ENCODE measurements around the gene KPNB1. TPM values are rescaled to one million over a fixed set of nuclear protein-coding genes. Genes with fewer than 3 reads are reported as not detected.

The KPNB1 gene
- total and polyA plus RNA-seq, 4 donors = 40.1 to 258 (median 158) TPM

GRCh38 chr17:47636273-47637030, 13.3 kb upstream of the KPNB1 start:
- TF ChIP-seq, protein P1, sequence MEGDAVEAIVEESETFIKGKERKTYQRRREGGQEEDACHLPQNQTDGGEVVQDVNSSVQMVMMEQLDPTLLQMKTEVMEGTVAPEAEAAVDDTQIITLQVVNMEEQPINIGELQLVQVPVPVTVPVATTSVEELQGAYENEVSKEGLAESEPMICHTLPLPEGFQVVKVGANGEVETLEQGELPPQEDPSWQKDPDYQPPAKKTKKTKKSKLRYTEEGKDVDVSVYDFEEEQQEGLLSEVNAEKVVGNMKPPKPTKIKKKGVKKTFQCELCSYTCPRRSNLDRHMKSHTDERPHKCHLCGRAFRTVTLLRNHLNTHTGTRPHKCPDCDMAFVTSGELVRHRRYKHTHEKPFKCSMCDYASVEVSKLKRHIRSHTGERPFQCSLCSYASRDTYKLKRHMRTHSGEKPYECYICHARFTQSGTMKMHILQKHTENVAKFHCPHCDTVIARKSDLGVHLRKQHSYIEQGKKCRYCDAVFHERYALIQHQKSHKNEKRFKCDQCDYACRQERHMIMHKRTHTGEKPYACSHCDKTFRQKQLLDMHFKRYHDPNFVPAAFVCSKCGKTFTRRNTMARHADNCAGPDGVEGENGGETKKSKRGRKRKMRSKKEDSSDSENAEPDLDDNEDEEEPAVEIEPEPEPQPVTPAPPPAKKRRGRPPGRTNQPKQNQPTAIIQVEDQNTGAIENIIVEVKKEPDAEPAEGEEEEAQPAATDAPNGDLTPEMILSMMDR (IDR thresholded peaks at IDR 0.05; ENCODE audit: control extremely low read depth, extremely low read depth) = no peak
- H3K4me1 ChIP-seq (ENCODE audit: control insufficient read depth in 5 of 5, insufficient read depth in 5 of 5, low read length in 5 of 5) = no peaks in the 10 kb centered on the region
- DNase-seq (no peak), ATAC-seq (ENCODE audit: insufficient read depth, low FRiP score) (no peak)
- 34 to 62% methylated on average over 2 of the region's 2 CpGs for WGBS, 2 donors
- no peaks in the 10 kb centered on the region for H3K27me3 ChIP-seq (ENCODE audit: control insufficient read depth in 3 of 3, insufficient read depth in 3 of 3, low read length in 2 of 3)
- no peak overlapping the region for H3K4me3 ChIP-seq
- H3K27ac ChIP-seq (ENCODE audit: low read depth in 1 of 2, low read length in 1 of 2) = no peak overlapping the region
- no peak overlapping the region for H3K9ac ChIP-seq (ENCODE audit: insufficient read depth in 1 of 2, low read length in 2 of 2)
- H3K9me3 ChIP-seq (ENCODE audit: control insufficient read depth in 4 of 4, insufficient read depth in 3 of 4, low read length in 3 of 4) = no peaks in the 10 kb centered on the region
- peaks cover 0 to 4% (median 4%) of the 10 kb centered on the region in 4 donors for H3K36me3 ChIP-seq (ENCODE audit: control insufficient read depth in 4 of 4, insufficient read depth in 4 of 4, low read length in 4 of 4)

- WGBS, 2 donors = 83 to 92% methylated on average over 5 of the region's 5 CpGs
These were observed 10.8 kb upstream of the KPNB1 start for GRCh38 chr17:47638903-47639302.

DNA sequence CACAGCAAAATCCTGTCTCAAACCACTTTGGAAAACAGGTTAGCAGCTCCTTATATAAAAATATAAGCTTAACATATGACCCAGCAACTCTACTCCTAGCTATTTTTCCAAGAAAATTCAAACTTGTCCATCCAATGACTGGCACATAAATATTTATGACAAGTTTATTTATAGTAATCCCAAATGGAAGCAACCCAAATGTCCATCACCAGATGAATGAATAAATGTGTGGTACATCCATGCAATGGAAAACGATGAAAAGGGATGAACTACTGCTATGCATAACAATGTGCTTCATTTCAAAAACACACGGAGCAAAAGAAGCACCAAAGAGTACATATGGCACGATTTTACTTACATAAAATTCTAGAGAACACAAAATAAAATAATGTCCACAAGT, 9.6 kb upstream of the KPNB1 start:
- Histone ChIP-seq H3K27ac (ENCODE audit: low read depth in 1 of 2, low read length in 1 of 2) (no peak overlapping the region), H3K27me3 (ENCODE audit: control insufficient read depth in 3 of 3, insufficient read depth in 3 of 3, low read length in 2 of 3) (no peaks in the 10 kb centered on the region), H3K36me3 (ENCODE audit: control insufficient read depth in 4 of 4, insufficient read depth in 4 of 4, low read length in 4 of 4) (peaks cover 0 to 4% (median 3%) of the 10 kb centered on the region in 4 donors), H3K9ac (ENCODE audit: insufficient read depth in 1 of 2, low read length in 2 of 2) (no peak overlapping the region), H3K4me3 (no peak overlapping the region), H3K4me1 (ENCODE audit: control insufficient read depth in 5 of 5, insufficient read depth in 5 of 5, low read length in 5 of 5) (no peaks in the 10 kb centered on the region), H3K9me3 (ENCODE audit: control insufficient read depth in 4 of 4, insufficient read depth in 3 of 4, low read length in 3 of 4) (no peaks in the 10 kb centered on the region)
- TF ChIP-seq, protein P1 (IDR thresholded peaks at IDR 0.05; ENCODE audit: control extremely low read depth, extremely low read depth) = no peak
- DNase-seq = no peak
- 76 to 94% methylated on average over 3 of the region's 3 CpGs for WGBS, 2 donors
- no peak for ATAC-seq (ENCODE audit: insufficient read depth, low FRiP score)

More at GRCh38 chr17:47638903-47639302, 10.8 kb upstream of the KPNB1 start:
- Histone ChIP-seq H3K4me1 (ENCODE audit: control insufficient read depth in 5 of 5, insufficient read depth in 5 of 5, low read length in 5 of 5) (no peaks in the 10 kb centered on the region), H3K27me3 (ENCODE audit: control insufficient read depth in 3 of 3, insufficient read depth in 3 of 3, low read length in 2 of 3) (no peaks in the 10 kb centered on the region), H3K9ac (ENCODE audit: insufficient read depth in 1 of 2, low read length in 2 of 2) (no peak overlapping the region), H3K4me3 (no peak overlapping the region), H3K27ac (ENCODE audit: low read depth in 1 of 2, low read length in 1 of 2) (no peak overlapping the region), H3K9me3 (ENCODE audit: control insufficient read depth in 4 of 4, insufficient read depth in 3 of 4, low read length in 3 of 4) (no peaks in the 10 kb centered on the region), H3K36me3 (ENCODE audit: control insufficient read depth in 4 of 4, insufficient read depth in 4 of 4, low read length in 4 of 4) (peaks cover 0 to 4% (median 3%) of the 10 kb centered on the region in 4 donors)
- TF ChIP-seq, protein P1 (IDR thresholded peaks at IDR 0.05; ENCODE audit: control extremely low read depth, extremely low read depth) = no peak
- ATAC-seq (ENCODE audit: insufficient read depth, low FRiP score) = no peak
- no peak for DNase-seq

Data from lung (tissue), 12 donors.